Spleen (tissue), 11 donors: ENCODE measurements around the gene FGF10. TPM values are rescaled to one million over a fixed set of nuclear protein-coding genes. Genes with fewer than 3 reads are reported as not detected.

ENCODE experiments used
- DNase-seq: peaks from one replicate; pipeline ENCODE4 v3.0.0-alpha.2; 2020
- H3K27ac ChIP-seq, 8 donors: fragments of 200-600 bp; sonication (generic) in 7 of 8; 1 replicate in 4 of 8; 2 replicates in 4 of 8; pipeline versions ENCODE4 v1.5.0 to v1.8.0; 2016 to 2021; ENCODE audit warnings: inconsistent platforms in 4 of 8, mild to moderate bottlenecking in 4 of 8, moderate library complexity in 1 of 8
- H3K27me3 ChIP-seq, 7 donors: fragments of 200-600 bp; sonication (generic) in 6 of 7; replicated peaks in 1 of 7; 1 replicate in 4 of 7; 2 replicates in 3 of 7; pipeline versions ENCODE4 v1.5.0 to v1.8.0; 2016 to 2021; ENCODE audit warnings: inconsistent platforms in 3 of 7, mild to moderate bottlenecking in 1 of 7
- H3K36me3 ChIP-seq, 6 donors: fragments of 200-600 bp; sonication (generic) in 5 of 6; 1 replicate in 4 of 6; 2 replicates in 2 of 6; pipeline versions ENCODE4 v1.5.0 to v1.8.0; 2016 to 2021; ENCODE audit warnings: inconsistent platforms in 2 of 6
- H3K4me1 ChIP-seq, 6 donors: fragments of 200-600 bp; sonication (generic) in 5 of 6; 1 replicate in 3 of 6; 2 replicates in 3 of 6; pipeline versions ENCODE4 v1.5.0 to v1.8.0; 2016 to 2021; ENCODE audit warnings: inconsistent platforms in 3 of 6
- H3K4me3 ChIP-seq, 8 donors: fragments of 200-600 bp; sonication (generic) in 7 of 8; 1 replicate in 4 of 8; 2 replicates in 4 of 8; pipeline versions ENCODE4 v1.5.0 to v1.8.0; 2016 to 2021; ENCODE audit warnings: inconsistent platforms in 4 of 8, mild to moderate bottlenecking in 4 of 8, moderate library complexity in 2 of 8
- H3K9me3 ChIP-seq, 8 donors: fragments of 200-600 bp; sonication (generic) in 7 of 8; 1 replicate in 4 of 8; 2 replicates in 4 of 8; pipeline versions ENCODE4 v1.5.0 to v1.8.0; 2016 to 2021; ENCODE audit warnings: inconsistent platforms in 4 of 8
- POLR2A ChIP-seq, 3 donors: fragments of 450-650 bp; IDR thresholded peaks; one replicate each; pipeline ENCODE4 v1.5.1; 2017; ENCODE audit warnings: antibody characterized with exemption in 3 of 3, mild to moderate bottlenecking in 1 of 3
- POLR2AphosphoS5 ChIP-seq, 3 donors: sonication (generic); formaldehyde crosslinking; IDR thresholded peaks; one replicate each; pipeline ENCODE4 v1.5.1; 2017; ENCODE audit warnings: antibody characterized with exemption in 3 of 3
- WGBS, 5 donors: extraction: QIAGEN DNeasy Blood & Tissue Kit in 3 of 5; methylation state at CpG; one replicate each; pipeline versions ENCODE4 v1.1.5 to v1.1.7; 2013 to 2018; 5-methylcytosine and 5-hydroxymethylcytosine counted together
- intact Hi-C: fragments of 100-400 bp; cut with DNase I; formaldehyde crosslinking; loops from one replicate; pipeline ENCODE4 v1.15.0; 2023; ENCODE audit warnings: low total_unique reads
- polyA plus RNA-seq, 3 donors: library from polyadenylated mRNA; stranded (reverse); fragments of 200-250 nt; gene quantifications; one replicate each; pipeline ENCODE4 v1.2.1, GENCODE V29; 2013
- total RNA-seq, 7 donors: library from RNA; depleted of rRNA in 3 of 7; stranded (reverse); fragments of >200 nt in 3 of 7; fragmentation: NEBNext Ultra II Directional in 4 of 7; extraction: Animal tissue kit (Norgen Biotek cat#: 25700) in 4 of 7; gene quantifications; one replicate each; pipeline versions ENCODE4 v1.1.0 to v1.2.1, GENCODE V29; 2016 to 2021
- TF ChIP-seq, protein P1 (sequence below), 11 experiments: fragments of 200-600 bp in 7 of 11; fragments of 450-650 bp in 4 of 11; sonication (generic) in 4 of 11; IDR thresholded peaks in 8 of 11; conservative IDR thresholded peaks in 3 of 11; 1 replicate in 7 of 11; 2 replicates in 4 of 11; pipeline versions ENCODE4 v1.4.0 to v1.8.0; 2016 to 2021; ENCODE audit warnings: antibody characterized with exemption in 11 of 11, inconsistent platforms in 4 of 11, mild to moderate bottlenecking in 1 of 11
- donor health status: healthy with polysubstance abuse.
- donor health status: DM: no; HTN: no; CAD: no; lungs with moderate emphysema.
- donor health status: DM: no; HTN: no; CAD: no.
- donor health status: Bipolar disorder and iron deficiency.
- donor health status: healthy.
- donor health status: DM: no; HTN: no; CAD: no.
- donor health status: DM: yes; HTN: yes; CAD: no.

FGF10 gene
- total and polyA plus RNA-seq, 10 donors = 0.03 to 0.22 TPM; not detected in 8

DNA sequence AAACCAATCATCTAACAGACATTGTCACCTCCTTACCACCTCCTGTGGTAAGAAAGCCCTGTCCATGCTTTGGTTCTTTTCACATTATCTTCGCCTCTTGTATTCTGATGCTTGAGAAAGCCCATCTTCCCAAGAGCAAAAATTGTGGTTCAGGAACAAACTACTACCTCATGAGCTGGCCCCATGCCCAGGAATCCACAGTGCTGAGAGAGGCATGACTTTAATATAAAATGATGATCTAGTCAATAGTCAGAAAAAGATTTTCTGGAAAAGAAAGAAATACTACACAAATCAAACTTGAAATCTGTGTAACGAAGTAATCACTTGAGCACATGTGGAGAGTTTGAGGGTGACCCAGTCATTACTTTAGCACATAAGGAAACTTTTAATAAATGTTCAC is 94.7 kb downstream of the FGF10 start:
- Histone ChIP-seq H3K4me1 (no peaks in the 10 kb centered on the region), H3K9me3 (peaks cover 0 to 17% (median 11%) of the 10 kb centered on the region in 8 donors), H3K27me3 (no peaks in the 10 kb centered on the region), H3K27ac (no peak overlapping the region), H3K4me3 (no peak overlapping the region), H3K36me3 (no peaks in the 10 kb centered on the region)
- TF ChIP-seq, protein P1, sequence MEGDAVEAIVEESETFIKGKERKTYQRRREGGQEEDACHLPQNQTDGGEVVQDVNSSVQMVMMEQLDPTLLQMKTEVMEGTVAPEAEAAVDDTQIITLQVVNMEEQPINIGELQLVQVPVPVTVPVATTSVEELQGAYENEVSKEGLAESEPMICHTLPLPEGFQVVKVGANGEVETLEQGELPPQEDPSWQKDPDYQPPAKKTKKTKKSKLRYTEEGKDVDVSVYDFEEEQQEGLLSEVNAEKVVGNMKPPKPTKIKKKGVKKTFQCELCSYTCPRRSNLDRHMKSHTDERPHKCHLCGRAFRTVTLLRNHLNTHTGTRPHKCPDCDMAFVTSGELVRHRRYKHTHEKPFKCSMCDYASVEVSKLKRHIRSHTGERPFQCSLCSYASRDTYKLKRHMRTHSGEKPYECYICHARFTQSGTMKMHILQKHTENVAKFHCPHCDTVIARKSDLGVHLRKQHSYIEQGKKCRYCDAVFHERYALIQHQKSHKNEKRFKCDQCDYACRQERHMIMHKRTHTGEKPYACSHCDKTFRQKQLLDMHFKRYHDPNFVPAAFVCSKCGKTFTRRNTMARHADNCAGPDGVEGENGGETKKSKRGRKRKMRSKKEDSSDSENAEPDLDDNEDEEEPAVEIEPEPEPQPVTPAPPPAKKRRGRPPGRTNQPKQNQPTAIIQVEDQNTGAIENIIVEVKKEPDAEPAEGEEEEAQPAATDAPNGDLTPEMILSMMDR (IDR thresholded peaks at IDR 0.05 in 8 of 11, conservative IDR thresholded peaks at IDR 0.05 in 3 of 11) = no peak
- TF ChIP-seq POLR2A (IDR thresholded peaks at IDR 0.05) (no peak), POLR2AphosphoS5 (IDR thresholded peaks at IDR 0.05) (no peak)
- WGBS, 5 donors = 72 to 80% (median 75%) methylated on average over 2 of the region's 2 CpGs
- intact Hi-C loops = no loop called here
- DNase-seq = no peak

DNA sequence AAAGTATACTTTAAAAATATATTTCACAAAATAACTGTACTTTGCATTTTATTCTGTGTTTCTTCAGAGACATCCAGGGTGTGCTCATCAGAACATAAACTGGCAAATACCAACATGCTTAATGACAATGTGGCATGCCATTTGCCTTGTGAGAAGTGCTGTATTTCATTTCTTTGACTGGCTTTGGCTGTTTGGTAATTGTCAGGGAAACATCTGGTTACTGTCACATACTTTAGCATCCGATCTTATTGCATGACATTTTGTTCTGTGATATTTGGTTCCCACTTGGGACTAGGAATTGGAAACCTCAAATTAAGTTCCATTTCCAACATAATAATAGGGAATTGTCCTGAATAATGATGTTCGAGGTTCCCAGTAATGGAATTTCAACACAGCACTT is 96.5 kb downstream of the FGF10 start:
- Histone ChIP-seq H3K27me3 (no peaks in the 10 kb centered on the region), H3K4me1 (no peaks in the 10 kb centered on the region), H3K4me3 (no peak overlapping the region), H3K36me3 (no peaks in the 10 kb centered on the region), H3K27ac (no peak overlapping the region), H3K9me3 (peaks cover 0 to 23% (median 13%) of the 10 kb centered on the region in 8 donors)
- no peak for TF ChIP-seq POLR2AphosphoS5 (IDR thresholded peaks at IDR 0.05)
- TF ChIP-seq POLR2A (IDR thresholded peaks at IDR 0.05) = no peak
- TF ChIP-seq, protein P1 (IDR thresholded peaks at IDR 0.05 in 8 of 11, conservative IDR thresholded peaks at IDR 0.05 in 3 of 11) = no peak
- 52 to 72% (median 68%) methylated on average over 2 of the region's 2 CpGs for WGBS, 5 donors
- DNase-seq = no peak
- intact Hi-C loops = no loop called here

DNA sequence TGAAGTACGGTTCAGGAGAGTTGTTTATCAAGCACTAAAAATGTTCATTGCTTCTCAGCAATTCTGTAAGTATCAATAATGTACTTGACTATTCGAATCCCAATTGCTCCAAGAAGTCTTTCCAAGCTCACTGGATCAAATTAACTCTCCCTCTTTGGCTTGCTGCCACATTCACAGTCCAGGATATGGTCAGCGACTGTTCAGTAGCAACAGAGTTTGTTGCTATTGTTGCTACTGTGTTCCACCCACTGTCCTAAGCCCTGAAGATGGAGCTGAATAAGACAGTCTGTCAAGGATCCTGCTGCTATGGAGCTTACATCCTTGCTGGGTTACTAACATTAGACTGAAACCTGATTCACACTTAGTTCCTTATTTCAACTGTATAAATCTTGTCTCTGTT is 110.8 kb downstream of the FGF10 start:
- Histone ChIP-seq H3K27me3 (no peaks in the 10 kb centered on the region), H3K9me3 (peaks cover 0 to 4% (median 0%) of the 10 kb centered on the region in 8 donors), H3K4me3 (no peak overlapping the region), H3K4me1 (no peaks in the 10 kb centered on the region), H3K27ac (no peak overlapping the region), H3K36me3 (no peaks in the 10 kb centered on the region)
- intact Hi-C loops = no loop called here
- 55 to 76% (median 65%) methylated on average over 3 of the region's 3 CpGs for WGBS, 5 donors
- TF ChIP-seq, protein P1 (IDR thresholded peaks at IDR 0.05 in 8 of 11, conservative IDR thresholded peaks at IDR 0.05 in 3 of 11) = no peak
- TF ChIP-seq POLR2AphosphoS5 (IDR thresholded peaks at IDR 0.05) = no peak
- TF ChIP-seq POLR2A (IDR thresholded peaks at IDR 0.05) = no peak
- DNase-seq = no peak

DNA sequence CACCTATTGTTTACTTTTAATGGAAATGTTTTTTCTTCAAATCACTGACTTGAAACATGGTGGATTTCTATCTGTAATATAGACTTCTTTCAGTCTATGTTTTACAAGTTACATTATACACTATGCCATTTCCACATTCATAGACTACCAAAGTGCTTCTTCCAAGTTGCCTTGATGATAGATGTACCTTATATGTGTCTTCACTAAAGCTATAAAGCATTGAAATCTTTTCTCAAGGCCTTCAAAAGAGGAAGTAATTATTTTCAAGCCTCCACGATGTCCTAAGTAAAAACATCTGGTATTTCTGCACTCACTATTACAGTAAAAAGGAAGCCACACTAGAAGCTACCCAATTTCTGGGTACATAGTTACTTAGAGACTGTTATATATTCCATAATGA is 113.3 kb downstream of the FGF10 start:
- WGBS, 5 donors = 0 to 7% (median 3%) methylated on average over 1 of the region's 1 CpG
- TF ChIP-seq POLR2A (IDR thresholded peaks at IDR 0.05) (no peak), POLR2AphosphoS5 (IDR thresholded peaks at IDR 0.05) (no peak)
- TF ChIP-seq, protein P1 (IDR thresholded peaks at IDR 0.05 in 8 of 11, conservative IDR thresholded peaks at IDR 0.05 in 3 of 11) = no peak
- DNase-seq = no peak
- Histone ChIP-seq H3K9me3 (peaks cover 0 to 4% (median 0%) of the 10 kb centered on the region in 8 donors), H3K4me1 (no peaks in the 10 kb centered on the region), H3K27ac (no peak overlapping the region), H3K27me3 (no peaks in the 10 kb centered on the region), H3K36me3 (no peaks in the 10 kb centered on the region), H3K4me3 (no peak overlapping the region)
- intact Hi-C loops = no loop called here
